Kasumi-1 (cell line): ENCODE results near the gene SLC27A4.
"Not testable (repeated sequence)": the region's sequence is repeated elsewhere in the genome, so short reads cannot be mapped to it uniquely, and the experiment has no call there.

Experiments used
- DNase-seq, 2 experiments: peaks; one replicate each; lab custom pipeline; 2025; lab: John Stamatoyannopoulos, UW

SLC27A4 gene

DNA sequence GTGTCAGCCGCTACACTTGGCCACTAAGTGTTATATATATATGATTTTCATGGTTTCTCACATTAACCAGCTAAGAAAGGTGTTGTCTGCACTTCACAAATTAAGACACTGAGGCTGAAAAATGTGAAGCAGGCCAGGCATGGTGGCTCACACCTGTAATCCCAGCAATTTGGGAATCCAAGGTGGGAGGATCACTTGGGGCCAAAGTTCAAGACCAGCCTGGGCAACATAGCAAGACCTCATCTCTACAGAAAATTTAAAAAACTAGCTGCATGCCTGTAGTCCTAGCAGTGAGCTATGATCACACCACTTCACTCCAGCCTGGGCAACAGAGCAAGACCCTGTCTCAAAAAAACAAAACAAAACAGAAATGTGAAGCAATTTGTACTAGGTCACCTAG lies 15.9 kb upstream of the SLC27A4 start:
- DNase-seq: no peak

DNA sequence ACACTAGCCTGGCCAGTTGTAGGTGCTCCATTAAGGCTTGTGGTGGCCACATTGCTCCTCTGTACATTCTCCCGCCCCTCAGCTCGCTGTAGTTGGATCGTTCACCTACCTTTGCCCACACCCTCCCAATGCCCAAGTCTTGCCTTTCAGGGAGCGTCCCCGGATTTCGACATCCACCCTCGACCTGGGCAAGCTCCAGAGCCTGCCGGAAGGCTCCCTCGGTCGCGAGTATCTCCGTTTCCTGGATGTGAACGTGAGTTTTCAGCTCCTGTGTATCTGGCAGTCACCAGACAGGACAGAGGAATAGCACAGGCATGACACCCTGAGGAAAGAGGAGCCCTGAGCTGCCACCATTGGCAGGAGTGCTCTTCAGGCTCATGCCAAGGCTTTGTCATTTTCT lies 14.7 kb upstream of the SLC27A4 start:
- DNase-seq: no peak

- DNase-seq: no peak
Measured at GRCh38 chr9:128333451-128333869, 6.9 kb upstream of the SLC27A4 start.

DNA sequence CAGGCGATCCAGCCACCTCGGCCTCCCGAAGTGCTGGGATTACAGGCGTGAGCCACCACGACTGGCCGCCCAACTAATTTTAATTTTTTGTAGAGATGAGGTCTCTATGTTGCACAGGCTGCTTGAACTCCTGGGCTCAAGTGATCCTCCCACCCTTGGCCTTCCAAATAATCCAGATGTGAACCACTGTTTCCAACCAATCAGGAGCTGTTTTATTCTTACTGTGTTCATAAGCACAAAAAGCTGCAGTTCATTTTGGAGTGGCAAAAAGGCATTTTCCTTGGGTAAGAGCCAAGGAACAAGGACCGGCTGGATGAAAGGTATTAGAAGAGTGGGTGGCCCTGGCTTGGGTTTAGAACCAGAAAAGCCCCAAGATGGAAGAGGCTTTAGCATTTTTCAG lies 5.2 kb upstream of the SLC27A4 start:
- no peak for DNase-seq

DNA sequence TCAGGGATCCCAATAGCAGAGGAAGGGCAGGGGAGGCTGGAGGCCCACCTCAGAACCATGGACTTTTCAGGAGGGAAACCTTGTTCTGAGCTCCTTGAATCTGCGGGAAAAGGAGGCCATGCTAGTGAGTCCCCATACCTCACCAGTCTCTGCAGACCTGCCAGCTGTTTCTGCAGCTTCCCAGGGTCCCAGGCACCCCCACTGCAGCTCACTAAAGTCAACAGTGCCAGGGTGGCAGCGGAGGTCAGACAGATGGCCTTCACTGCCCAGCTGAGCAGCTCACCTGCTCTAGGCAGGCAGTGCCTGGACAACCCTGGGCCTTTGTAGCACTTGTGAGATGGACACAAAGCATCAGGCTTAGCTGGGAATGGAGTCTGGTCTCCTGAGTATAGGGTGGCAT lies 4.4 kb upstream of the SLC27A4 start:
- DNase-seq: no peak

DNA sequence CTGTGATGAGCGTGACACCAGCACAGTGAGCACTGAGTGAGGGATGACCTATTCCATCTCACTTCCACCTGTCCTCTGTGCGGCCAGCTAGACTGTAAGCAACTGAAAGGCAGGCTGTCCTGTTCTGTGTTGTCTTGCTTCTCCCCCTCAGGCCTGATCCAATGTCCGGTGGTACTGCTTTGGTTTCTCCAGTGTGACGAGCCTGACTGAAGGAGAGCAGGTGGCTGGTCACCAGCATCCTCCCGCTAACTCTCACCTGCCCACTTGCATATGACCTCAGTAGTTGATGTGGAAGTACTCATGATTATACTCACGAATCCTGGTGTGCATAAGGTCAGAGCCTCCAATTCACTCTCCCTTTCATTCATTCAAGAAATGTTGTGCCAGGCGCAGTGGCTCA lies 2.4 kb upstream of the SLC27A4 start:
- no peak for DNase-seq

GRCh38 chr9:128338852-128339614 lies 1.3 kb upstream of the SLC27A4 start:
- not testable (repeated sequence) for DNase-seq

DNA sequence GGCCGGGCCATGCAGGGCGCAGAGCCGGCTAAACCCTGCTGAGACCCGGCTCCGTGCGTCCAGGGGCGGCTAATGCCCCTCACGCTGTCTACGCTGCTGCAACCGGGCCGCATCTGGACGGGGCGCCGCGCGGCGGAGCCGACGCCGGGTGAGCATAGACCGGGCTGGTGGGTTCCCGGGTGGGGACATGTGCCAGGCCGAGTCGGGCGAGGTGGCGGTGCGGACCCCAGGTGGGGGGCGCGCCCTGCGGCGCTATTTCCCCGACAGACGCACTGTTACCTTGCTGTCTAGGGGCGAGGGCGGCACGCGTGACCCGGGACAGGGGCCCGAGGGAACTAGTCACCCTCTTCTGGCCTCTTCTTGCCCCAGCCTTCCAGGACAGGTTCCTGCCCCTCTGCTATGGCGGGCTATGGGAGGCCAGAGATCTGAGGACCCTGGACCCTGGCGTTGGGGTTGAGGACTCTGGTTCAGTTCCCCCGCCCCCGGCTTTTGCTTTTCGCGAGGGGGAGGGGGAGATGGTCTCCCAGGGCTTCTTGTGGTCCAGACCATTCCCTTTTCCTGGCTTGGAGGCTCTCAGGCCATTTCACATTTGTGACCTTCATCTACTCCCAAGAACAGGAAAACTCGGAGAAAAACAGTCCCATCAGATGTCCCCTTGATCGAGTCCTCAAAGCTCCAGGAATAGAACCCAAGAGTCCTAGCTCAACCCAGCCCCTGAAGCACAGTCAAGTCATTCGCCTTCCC lies 536 bp downstream of the SLC27A4 start:
- no peak for DNase-seq

DNA sequence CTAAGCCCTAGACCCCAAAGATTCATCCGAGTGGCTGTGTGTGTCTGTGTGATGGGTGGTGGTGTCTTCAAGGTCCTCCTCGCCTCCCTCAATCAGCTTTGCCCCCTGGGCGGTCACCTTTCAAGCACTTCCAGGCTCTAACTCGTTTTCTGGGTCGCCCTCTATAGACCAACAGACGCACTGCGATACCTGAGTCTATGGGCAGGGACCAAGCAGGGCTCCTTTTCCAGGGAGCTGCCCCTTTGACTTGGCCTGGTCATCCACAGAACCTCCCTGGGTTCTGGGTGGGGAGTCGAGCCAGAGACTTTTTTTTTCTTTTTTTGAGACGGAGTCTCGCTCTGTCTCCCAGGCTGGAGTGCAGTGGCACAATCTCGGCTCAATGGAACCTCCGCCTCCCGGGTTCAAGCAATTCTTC lies 1.1 kb downstream of the SLC27A4 start:
- DNase-seq: peak; percentile 78

GRCh38 chr9:128342971-128343680 lies 2.8 kb downstream of the SLC27A4 start:
- no peak for DNase-seq

DNA sequence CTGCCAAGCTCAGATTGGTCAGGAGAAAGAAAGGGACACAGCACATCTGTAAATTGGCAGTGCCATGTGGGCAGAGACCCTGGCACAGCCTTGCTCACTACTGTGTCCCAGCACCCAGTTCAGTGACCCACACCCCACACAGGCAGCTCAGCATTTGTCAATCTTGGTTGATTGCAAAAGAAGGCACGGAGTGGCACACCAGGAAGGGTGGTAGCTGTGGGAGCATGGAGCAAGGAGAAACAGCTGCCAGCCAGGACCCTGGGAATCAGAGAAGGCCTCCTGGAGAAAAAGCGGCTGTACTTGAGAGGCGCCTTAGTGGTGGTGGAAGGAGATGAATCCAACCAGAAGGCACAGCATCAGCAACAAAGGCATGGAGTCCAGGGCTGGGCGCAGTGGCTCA lies 3.5 kb downstream of the SLC27A4 start:
- DNase-seq: no peak

GRCh38 chr9:128344931-128345605 lies 4.7 kb downstream of the SLC27A4 start:
- DNase-seq: no peak

- DNase-seq: no peak
Measured at GRCh38 chr9:128349125-128349524, 8.8 kb downstream of the SLC27A4 start.

DNA sequence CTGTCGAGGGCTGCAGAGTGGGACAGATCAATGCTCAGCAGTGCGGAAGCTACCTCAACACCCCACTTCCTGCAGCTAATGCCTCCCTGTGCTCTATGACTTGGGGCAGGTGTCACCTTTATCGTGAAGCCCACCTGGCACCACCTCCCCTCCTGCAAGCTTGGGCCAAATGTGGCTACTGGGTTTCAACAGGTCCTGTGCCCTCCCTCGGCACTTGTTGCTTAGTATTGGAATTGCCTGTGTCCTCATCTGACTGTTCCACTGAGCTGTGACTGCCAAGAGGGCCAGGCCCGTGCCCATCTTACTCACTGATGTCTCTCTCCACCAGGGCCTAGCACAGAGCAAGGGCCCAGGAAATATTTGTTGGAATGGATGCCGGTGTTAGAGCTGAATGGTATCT lies 9.4 kb downstream of the SLC27A4 start:
- no peak for DNase-seq

DNA sequence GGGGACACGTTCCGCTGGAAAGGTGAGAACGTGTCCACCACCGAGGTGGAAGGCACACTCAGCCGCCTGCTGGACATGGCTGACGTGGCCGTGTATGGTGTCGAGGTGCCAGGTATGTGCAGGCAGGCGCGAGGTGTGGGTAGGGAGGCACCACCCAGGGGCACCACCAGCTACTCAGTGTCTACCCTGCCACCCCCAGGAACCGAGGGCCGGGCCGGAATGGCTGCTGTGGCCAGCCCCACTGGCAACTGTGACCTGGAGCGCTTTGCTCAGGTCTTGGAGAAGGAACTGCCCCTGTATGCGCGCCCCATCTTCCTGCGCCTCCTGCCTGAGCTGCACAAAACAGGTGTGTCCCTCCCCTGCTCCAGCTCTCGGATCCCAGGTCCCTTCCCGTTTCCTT lies 15.1 kb downstream of the SLC27A4 start:
- no peak for DNase-seq

DNA sequence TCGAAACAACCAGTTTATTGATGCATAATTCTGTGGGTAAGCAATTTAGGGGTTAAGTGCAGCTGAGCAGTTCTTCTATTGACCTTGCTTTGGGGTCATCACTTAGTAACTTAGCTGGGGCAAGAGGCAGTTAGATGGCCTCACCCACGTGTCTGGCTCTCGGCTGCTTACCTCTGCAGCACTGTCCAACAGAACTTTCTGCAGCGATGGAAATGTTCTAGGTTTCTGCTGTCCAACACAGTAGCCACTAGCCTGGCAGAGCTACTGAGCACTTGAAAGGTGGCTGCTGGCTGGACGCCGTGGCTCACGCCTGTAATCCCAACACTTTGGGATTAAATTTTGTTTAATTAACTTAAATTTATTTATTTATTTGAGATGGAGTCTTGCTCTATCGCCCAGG lies 17.8 kb downstream of the SLC27A4 start:
- no peak for DNase-seq

DNA sequence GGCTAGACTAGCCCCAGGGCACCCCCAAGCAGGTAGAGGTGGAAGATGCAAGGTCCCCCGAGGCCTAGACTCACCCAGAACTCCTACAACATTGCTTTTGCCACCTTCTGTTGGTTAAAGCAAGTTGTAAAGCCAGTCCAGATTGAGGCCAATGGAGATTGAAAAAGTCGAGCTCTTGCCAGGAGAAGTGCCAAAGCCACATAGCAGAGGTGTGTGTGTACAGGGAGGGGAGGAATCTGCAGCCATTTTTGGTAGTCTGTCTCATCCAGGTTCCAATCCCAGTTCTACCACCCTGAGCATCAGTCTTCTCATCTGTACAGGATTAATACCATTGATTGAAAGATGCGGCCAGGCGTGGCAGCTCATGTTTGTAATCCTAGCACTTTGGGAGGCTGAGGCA lies 18.5 kb downstream of the SLC27A4 start:
- no peak for DNase-seq

- DNase-seq: no peak
Measured at GRCh38 chr9:128360826-128361225, 20.5 kb downstream of the SLC27A4 start.

DNA sequence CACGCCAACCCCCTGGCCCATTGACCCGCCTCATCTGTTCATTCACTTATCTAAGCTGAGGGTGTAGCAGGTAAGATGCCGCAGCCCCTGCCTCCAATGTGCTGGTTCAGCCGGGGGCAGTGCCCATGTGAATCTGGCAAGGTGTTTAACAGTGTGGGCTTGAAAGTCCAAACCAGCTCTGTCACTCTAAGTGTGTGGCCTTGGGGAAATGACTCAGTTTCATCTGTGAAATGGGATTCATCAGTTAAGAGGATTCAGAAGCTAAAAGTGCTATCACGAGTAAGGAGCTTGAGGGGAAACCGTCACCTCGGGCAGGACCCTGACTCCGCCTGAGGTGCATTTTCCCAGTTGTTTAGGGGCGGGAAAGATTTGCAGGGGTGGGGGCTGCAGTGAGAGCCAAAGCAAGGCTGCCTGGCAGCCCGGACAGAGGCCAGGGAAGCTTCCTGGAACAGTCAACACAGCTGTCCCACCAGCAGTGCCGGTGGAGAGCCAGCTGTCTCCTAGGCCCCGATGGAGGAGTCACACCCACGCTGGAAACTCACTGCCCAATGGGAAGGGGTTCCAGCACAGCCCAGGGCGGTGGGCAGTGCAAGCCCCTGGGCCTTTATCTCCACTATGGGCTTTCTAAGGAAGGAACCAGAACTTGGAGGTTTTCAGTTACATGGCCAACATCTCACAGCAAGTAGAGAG lies 21.1 kb downstream of the SLC27A4 start:
- DNase-seq: no peak

DNA sequence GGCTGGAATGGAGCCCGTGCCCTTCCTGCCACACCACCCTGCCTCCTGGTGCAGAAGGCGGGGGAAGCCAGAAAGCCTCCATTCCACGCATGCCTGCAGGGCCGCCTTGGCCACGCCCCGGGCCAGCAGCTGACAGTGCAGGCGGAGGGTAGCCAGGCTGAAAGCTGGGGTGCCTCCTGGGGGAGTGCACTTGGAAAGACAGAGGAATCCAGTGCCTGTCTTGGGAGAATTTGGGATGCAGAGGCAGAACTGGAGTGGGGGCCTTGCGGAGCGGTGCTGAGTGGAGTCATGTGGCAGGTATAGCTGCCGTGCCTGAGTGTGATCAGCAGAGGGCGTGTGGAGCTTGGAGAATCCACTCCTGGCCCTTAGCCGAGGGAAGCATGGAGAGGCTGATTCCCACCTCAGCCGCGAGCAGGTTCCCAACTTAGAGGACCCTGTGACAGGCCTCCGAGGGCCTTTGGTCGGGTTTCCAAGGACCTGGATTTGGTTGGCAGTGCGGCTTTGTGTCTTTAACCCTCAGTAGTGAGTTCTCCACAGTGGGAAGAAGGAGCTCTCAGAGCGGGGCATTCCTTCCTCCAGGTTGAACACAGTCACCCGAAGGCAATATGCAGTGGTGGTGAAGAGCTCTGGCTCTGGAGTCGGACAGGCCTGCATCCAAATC lies 21.8 kb downstream of the SLC27A4 start:
- peak; percentile 82 for DNase-seq

DNA sequence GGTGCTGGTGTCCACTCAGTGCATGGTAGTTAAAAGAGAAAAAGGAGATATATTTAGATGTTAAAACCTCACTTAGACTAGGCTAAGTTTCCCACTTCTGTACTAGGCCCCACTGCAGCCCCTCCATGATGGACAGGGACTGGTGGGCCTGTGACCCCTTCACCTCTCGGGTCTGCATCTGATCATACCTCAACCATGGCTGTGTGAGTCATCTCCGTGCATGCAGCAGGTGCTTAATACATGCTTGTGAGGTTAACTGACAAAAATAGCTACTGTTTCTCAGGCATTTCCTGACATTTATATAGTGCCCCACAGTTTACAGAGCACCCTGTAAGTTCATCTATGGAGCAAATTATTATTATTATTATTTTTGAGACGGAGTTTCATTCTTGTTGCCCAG lies 22.4 kb downstream of the SLC27A4 start:
- DNase-seq: no peak
